NCI-H1694 treated with DMSO at 0.1 percent for 48 hours (cell line): ENCODE measurements around the gene NFATC2.

Experiments used
- DNase-seq: peaks from one replicate; lab custom pipeline; 2025; lab: John Stamatoyannopoulos, UW

The NFATC2 gene

DNA sequence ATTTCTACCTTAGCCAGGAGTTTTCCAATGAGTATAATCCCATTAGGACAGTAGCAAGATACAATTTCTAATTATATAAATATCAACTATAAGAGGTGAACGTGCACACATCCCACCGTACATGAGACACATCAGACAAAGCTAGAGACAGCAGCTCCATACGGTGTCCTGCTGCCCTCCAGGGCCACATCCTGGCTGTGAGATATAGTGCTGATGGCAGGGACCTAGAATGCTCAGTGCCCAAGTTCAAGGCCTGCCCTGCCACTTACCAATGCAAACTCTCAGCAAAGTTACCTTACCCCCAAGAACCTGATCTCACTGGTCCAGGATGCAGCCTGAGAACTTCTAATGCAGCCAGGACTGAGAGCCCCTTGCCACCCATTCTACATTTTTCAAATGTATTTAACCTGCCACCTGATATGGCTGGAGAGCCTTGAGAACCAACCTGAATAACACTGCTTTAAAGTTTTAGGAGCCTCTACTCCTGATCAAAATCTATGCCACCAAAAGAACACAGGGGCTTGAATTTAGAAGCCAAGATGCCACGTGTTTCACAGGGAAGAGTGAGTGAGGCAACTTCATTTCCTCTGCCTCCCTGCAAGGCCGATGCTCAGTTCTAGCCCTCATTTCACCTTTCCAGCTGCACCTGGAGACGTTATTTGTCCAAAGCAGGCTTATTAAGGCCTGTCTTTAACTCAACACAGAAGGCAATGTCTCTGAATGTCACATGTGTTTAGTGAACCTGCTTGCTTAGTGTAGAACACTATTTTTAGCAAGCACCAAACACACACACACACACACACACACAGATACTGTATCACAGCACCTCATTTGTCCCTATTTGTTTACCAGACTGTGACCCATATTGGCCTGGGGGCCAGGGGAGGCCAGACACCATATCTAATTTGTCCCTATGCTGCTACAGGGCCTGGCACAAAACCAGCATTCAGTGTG is 6.1 kb downstream of the NFATC2 start:
- DNase-seq, result no peak

GRCh38 chr20:51535674-51536073 is 6.8 kb downstream of the NFATC2 start:
- no peak for DNase-seq

GRCh38 chr20:51535075-51535386 is 7.5 kb downstream of the NFATC2 start:
- no peak for DNase-seq

GRCh38 chr20:51533291-51534172 is 9.0 kb downstream of the NFATC2 start:
- DNase-seq, result no peak

- no peak for DNase-seq
Observed at GRCh38 chr20:51532577-51533191, 9.8 kb downstream of the NFATC2 start.

GRCh38 chr20:51531712-51532456 is 10.6 kb downstream of the NFATC2 start:
- DNase-seq, result no peak

- DNase-seq, result no peak
Observed at GRCh38 chr20:51531141-51531710, 11.3 kb downstream of the NFATC2 start.

DNA sequence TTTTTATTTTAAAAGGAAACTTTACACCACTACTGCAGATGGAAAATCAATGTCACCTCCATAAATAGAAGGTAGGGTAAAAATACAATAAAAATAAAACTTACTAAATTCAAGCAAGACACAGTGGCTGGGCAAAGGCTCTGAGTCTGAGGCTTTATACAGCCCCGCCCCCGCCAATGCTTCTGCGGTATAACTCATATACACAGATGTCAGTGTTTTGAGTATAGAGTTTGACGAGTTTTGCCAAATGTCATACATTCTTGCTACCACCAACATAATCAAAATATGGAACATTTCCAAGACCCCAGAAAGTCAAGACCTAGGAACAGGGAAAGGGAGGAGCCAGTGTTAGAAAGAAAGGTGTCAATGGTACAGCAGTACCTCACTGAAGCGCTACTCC is 12.8 kb downstream of the NFATC2 start:
- DNase-seq, result peak; percentile 32

DNA sequence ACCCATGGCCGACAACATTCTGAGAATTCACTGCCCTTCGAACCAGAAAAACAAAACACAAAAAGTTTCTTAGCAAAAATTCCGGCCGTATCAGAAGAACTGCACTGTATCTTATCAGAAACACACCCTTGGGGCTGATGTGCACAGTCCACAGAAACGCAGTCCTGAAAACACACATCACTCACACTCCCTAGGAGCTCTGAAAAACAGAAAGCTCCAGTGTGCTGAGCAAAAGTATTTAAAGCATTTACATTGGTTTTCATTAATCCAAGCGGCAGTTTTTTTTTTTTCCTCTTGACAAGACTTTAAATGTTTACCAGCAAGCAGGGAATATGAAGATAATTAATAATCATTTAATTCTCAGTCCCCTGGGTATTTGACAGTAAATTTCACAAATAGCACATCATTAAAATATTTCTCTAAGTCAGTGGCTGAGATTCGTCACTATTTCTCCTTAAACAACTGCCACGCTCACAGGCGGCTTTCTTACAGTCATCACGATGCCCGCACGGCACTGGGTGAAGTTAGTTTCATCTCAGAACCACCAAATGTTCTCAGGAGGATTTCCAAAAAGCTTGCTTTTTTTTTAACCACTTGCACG is 13.3 kb downstream of the NFATC2 start:
- no peak for DNase-seq

DNA sequence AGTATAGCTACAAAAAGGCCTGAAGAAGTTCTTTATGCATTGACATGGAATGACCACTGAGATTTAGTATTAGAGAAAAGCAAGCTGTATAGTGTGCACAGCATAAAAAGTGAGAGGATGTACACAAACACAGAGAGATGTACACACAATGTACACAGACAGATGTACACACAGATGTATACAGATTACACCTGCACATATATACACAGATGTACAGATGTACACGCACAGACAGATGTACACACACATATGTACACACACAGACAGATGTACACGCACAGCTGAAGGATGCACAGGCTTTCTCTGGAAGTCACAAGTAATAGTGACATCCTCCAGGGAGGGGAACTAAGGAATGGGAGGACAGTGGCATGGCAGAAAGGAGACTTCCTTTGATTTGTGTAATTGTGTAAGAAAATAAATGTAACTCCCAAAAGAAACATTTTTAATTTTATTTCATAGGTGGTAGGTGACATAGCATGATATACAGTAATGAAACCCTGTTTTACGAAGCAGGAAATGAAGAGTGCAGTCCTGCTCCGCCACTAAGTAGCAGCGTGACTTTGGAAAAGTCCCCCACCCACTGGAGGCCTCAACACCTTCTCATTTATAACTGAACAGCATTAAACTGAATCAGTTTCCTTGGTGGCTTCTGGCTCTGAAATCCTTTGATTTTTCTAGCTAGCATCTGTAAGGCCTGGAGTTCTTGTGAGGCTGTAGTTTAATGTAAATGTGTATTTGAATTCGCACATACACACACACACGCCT is 14.1 kb downstream of the NFATC2 start:
- no peak for DNase-seq

DNA sequence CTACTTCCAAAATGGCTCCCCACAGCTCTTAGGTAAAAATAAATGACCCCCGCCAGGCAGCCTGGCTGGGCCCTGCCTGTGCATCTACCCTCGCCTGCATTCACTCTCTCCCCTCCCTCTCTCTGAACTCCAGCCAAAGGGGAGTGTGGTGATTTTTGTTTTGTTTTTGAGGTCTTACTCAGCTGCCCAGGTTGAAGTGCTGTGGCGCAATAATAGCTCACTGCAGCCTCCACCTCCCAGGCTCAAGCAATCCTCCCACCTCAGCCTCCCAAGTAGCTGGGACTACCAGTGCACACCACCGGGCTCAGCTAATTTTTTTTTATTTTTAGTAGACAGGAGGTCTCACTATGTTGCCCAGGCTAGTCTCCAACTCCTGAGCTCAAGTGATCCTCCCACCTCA is 15.8 kb downstream of the NFATC2 start:
- DNase-seq, result no peak

DNA sequence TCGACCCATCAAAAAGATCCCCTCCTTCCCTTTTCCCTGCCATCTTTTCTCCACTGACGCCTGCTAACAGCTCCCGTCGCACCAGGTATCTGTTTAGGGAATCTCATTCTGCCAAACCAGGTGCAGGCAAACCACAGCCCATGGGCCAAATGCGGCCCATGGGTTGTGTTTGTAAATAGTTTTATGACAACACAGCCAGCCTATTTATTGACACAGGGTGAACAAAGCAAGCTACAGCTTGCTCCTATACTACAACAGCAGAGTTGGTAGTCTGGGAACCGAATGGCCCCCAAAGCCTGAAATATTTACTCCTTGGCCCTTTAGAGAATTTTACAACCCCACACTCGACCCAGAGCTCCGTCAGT is 16.4 kb downstream of the NFATC2 start:
- no peak for DNase-seq

DNA sequence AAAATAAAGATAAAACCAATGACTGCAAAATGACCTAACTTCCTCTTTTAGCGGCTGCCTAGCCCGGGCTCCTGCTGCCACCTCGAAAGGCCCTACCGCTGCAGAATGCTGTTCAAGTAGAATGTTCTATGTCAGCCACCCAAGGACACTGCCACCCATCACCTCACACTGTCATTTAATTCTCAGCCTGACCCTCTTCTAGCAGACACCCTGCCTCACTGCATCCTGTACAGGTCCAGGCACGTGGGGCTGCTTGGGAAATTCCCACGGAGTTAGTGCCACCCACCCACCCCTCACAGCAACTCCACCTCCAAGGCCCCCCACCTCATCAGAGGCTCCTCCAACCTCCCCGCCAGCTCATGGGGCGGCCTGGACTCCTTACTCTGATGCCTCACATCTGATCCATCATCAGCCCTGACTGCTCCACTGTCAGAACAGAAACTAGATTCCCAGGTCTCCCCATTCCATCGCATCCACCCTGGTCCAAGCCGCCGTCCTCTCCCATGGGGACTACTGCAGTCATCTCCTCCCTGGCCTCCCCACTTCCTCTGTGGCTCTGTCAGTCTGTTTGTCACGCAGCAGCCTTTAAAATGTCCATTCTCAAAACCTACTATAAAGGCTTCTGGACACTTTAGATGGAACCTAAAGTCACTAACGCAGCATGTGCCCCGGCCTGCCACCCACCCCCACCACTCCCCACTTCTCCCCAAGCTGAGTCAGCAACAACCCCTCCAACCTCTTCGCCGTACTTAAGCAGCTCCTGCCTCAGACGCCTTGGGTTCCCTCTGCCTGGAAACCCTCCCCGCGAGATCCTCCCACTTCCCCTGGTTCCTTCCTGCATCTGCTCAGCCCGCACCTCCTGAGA is 17.0 kb downstream of the NFATC2 start:
- DNase-seq, result no peak

DNA sequence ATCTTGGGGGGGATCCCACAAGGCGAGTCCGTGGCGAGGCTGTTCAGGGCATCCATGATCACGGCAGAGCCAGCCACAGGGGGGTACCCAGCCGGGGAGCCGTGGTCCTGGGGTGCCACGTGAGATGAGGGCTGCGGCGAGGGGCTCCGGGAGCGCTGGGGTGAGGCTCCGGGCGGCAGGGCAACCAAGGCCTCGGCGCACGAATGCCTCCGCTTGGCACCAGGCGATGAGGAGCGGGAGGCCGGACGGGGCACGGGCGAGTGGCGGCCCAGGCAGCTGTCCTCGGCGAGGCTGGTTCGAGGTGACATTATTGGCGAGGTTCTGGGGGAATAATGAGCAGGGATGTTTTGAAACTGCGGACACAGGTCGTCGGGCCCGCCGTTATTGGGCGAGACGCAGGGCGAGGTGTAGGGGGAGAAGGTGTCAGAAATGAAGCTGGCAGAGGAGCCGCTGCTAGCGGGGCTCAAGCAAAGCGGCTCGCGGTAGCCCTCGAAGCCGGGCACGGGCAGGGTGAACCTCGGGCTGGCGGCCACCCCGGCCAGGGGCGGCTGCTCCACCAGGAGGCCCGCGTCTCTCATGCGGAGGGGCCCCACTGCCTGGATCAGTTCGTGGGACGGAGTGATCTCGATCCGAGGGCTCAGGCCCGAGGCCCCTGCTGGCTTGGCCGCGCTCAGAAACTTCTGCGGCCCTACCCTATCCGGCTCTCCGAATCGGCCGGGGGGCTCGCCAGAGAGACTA is 19.1 kb downstream of the NFATC2 start:
- DNase-seq, result no peak

DNA sequence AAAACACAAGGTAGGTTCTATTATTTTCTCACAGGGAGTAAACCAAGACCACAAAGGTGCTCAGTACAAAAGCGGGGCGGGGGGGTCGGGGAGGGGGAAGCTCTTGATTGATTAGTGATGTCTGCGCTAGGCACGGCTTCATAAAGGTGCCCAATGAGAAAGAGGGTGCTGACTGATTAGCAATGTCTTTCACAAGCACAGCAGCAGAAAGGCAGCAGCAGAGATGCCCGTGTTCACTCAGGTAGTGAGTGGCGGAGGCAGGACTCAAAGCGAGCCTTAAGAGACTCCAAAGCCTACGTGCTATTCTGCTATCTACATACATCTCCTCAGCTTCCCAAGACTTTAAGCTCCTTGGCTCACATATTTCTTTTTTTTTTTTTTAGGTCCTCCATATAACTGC is 20.3 kb downstream of the NFATC2 start:
- DNase-seq, result no peak

- no peak for DNase-seq
Observed at GRCh38 chr20:51517839-51518238, 24.7 kb downstream of the NFATC2 start.

GRCh38 chr20:51516855-51517254 is 25.7 kb downstream of the NFATC2 start:
- no peak for DNase-seq

GRCh38 chr20:51514836-51515235 is 27.7 kb downstream of the NFATC2 start:
- DNase-seq, result no peak

GRCh38 chr20:51514249-51514648 is 28.3 kb downstream of the NFATC2 start:
- no peak for DNase-seq
